MM.1S (cell line): ENCODE data around the gene IGF2.

Experiments
- DNase-seq: peaks from one replicate; pipeline ENCODE4 v3.0.0-alpha.2; 2015
- H2AFZ ChIP-seq: fragments of 300-600 bp; sonication (generic); 2 replicates; pipeline ENCODE4 v1.6.0; 2016; ENCODE audit warnings: antibody characterized with exemption, low read length
- H3F3A ChIP-seq: fragments of 300-600 bp; sonication (generic); 2 replicates; pipeline ENCODE4 v1.6.1; 2016; ENCODE audit warnings: mild to moderate bottlenecking, antibody characterized with exemption, low read length, moderate library complexity, mixed read lengths; ENCODE audit not compliant: insufficient read depth
- H3K27ac ChIP-seq: fragments of 300-600 bp; sonication (generic); 2 replicates; pipeline ENCODE4 v1.5.1; 2016; ENCODE audit warnings: mild to moderate bottlenecking, low read length
- H3K27me3 ChIP-seq: fragments of 300-600 bp; sonication (generic); replicated peaks from 2 replicates; pipeline ENCODE4 v1.6.0; 2016; ENCODE audit warnings: low read length; ENCODE audit not compliant: insufficient read depth
- H3K36me3 ChIP-seq: fragments of 300-600 bp; sonication (generic); replicated peaks from 2 replicates; pipeline ENCODE4 v1.6.1; 2016; ENCODE audit warnings: mild to moderate bottlenecking, low read length, mixed read lengths; ENCODE audit not compliant: insufficient read depth
- H3K4me1 ChIP-seq: fragments of 300-600 bp; sonication (generic); 2 replicates; pipeline ENCODE4 v1.6.1; 2016; ENCODE audit warnings: low read length, mixed read lengths
- H3K4me2 ChIP-seq: fragments of 300-600 bp; sonication (generic); 2 replicates; pipeline ENCODE4 v1.6.0; 2016; ENCODE audit warnings: low read depth, low read length
- H3K4me3 ChIP-seq: fragments of 300-600 bp; sonication (generic); 2 replicates; pipeline ENCODE4 v1.5.1; 2016; ENCODE audit warnings: low read length, mixed read lengths
- H3K79me2 ChIP-seq: fragments of 300-600 bp; sonication (generic); 2 replicates; pipeline ENCODE4 v1.6.1; 2016; ENCODE audit warnings: mixed run types, low read length, mixed read lengths
- H3K9ac ChIP-seq: fragments of 300-600 bp; sonication (generic); 2 replicates; pipeline ENCODE4 v1.6.1; 2016; ENCODE audit warnings: low read length, mixed read lengths
- H3K9me2 ChIP-seq: fragments of 300-600 bp; sonication (generic); replicated peaks from 2 replicates; pipeline ENCODE4 v1.6.1; 2016; ENCODE audit warnings: mild to moderate bottlenecking, low read length, mixed read lengths; ENCODE audit not compliant: insufficient read depth
- H3K9me3 ChIP-seq: fragments of 300-600 bp; sonication (generic); replicated peaks from 2 replicates; pipeline ENCODE4 v1.6.1; 2016; ENCODE audit warnings: mild to moderate bottlenecking, low read length, mixed read lengths; ENCODE audit not compliant: insufficient read depth
- H4K20me1 ChIP-seq: fragments of 300-600 bp; sonication (generic); 2 replicates; pipeline ENCODE4 v1.6.1; 2016; ENCODE audit warnings: mild to moderate bottlenecking, low read length, moderate library complexity, mixed read lengths; ENCODE audit not compliant: insufficient read depth
- CTCF ChIP-seq: fragments of 300-600 bp; sonication (generic); IDR thresholded peaks from 2 replicates; pipeline ENCODE4 v1.5.1; 2016; ENCODE audit warnings: antibody characterized with exemption, low read length, mixed read lengths
- EZH2 ChIP-seq: fragments of 300-600 bp; sonication (generic); optimal IDR thresholded peaks from 2 replicates; pipeline ENCODE3; 2017; ENCODE audit warnings: low read depth, mild to moderate bottlenecking, antibody characterized with exemption, low read length, mixed read lengths
- EZH2phosphoT487 ChIP-seq: fragments of 300-600 bp; sonication (generic); IDR thresholded peaks from 2 replicates; pipeline ENCODE4 v1.6.1; 2018; ENCODE audit warnings: antibody characterized with exemption, low read length

IGF2 gene

DNA sequence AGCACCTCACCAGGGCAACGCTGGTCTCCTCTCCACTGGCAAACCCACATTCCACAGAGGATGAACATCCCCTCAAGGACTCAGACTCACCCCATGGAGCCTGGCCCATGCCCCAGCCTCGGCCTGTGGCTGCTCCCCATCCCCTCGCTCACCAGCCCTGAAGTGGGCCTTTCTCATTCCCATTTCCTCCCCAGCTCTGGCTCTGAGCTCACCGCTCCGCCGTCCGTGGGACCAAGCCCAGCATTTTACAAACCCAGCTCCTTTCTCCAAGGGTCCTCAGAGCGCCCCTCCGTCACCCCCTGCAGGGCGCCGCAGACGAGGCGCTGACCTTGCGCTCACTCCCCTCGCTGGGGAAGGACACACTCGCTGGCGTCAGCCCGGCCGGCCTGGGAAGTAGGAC is 6.9 kb upstream of the IGF2 start:
- Histone ChIP-seq H3K79me2 (no peaks in the 10 kb centered on the region), H3K4me1 (no peaks in the 10 kb centered on the region), H3K27me3 (peaks cover 98% of the 10 kb centered on the region), H3K27ac (no peak overlapping the region), H2AFZ (no peak overlapping the region), H3K9ac (no peak overlapping the region), H3K4me3 (no peak overlapping the region), H3K9me3 (no peaks in the 10 kb centered on the region), H4K20me1 (no peaks in the 10 kb centered on the region), H3K36me3 (no peaks in the 10 kb centered on the region), H3K9me2 (no peaks in the 10 kb centered on the region), H3K4me2 (no peak overlapping the region), H3F3A (no peaks in the 10 kb centered on the region)
- no peak for DNase-seq
- TF ChIP-seq EZH2 (no peak), EZH2phosphoT487 (no peak), CTCF (no peak)

- Histone ChIP-seq H3K9ac (no peak overlapping the region), H2AFZ (no peak overlapping the region), H3K4me3 (no peak overlapping the region), H4K20me1 (no peaks in the 10 kb centered on the region), H3K79me2 (no peaks in the 10 kb centered on the region), H3K4me1 (no peaks in the 10 kb centered on the region), H3K9me3 (no peaks in the 10 kb centered on the region), H3F3A (no peaks in the 10 kb centered on the region), H3K4me2 (no peak overlapping the region), H3K36me3 (no peaks in the 10 kb centered on the region), H3K27ac (no peak overlapping the region), H3K9me2 (no peaks in the 10 kb centered on the region), H3K27me3 (peaks cover 94% of the 10 kb centered on the region)
- no peak for DNase-seq
- TF ChIP-seq EZH2: no peak
- TF ChIP-seq CTCF: no peak
- no peak for TF ChIP-seq EZH2phosphoT487
Measured at GRCh38 chr11:2144544-2145248, 5.5 kb upstream of the IGF2 start.

- H3K79me2 ChIP-seq: no peaks in the 10 kb centered on the region
- H3K27me3 ChIP-seq: peaks cover 87% of the 10 kb centered on the region
- TF ChIP-seq CTCF (no peak), EZH2 (no peak), EZH2phosphoT487 (no peak)
- H4K20me1 ChIP-seq: no peaks in the 10 kb centered on the region
- no peak overlapping the region for H3K27ac ChIP-seq
- DNase-seq: no peak
- H2AFZ ChIP-seq: no peak overlapping the region
- H3K36me3 ChIP-seq: no peaks in the 10 kb centered on the region
- H3K9me2 ChIP-seq: no peaks in the 10 kb centered on the region
- H3K4me2 ChIP-seq: no peak overlapping the region
- no peaks in the 10 kb centered on the region for H3K4me1 ChIP-seq
- H3F3A ChIP-seq: no peaks in the 10 kb centered on the region
- no peak overlapping the region for H3K4me3 ChIP-seq
- no peak overlapping the region for H3K9ac ChIP-seq
- no peaks in the 10 kb centered on the region for H3K9me3 ChIP-seq
Measured at GRCh38 chr11:2143799-2144543, 4.8 kb upstream of the IGF2 start.
